ENCODE measurements around the gene RPL36A. TPM values are rescaled to one million over a fixed set of nuclear protein-coding genes. Genes with fewer than 3 reads are reported as not detected.

The RPL36A gene
- total RNA-seq, 2 donors from 2014 or later, result 863 to 2,403 TPM

DNA sequence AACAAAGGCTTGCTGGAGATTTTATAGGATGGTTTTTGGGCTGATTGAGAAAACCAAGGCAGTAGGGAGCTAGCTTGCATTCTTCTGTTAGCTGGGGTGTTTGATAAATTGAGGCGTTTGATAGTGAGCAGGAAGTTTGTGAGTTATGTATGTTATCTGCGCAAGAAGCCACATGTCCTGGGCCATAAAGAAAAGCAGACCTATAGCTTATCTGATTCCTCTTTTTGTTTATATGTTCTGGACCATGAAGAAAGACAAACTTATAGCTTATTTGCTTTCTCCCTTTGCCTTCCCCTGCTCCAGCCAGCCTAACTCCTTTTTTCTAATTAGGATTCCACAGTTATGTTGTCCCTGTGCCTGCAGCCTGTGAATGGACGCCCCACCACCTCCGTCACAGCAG, 26.4 kb downstream of the RPL36A start:
- Histone ChIP-seq H3K9me3 (no peaks in the 10 kb centered on the region), H3K4me1 (replicated peaks) (no peaks in the 10 kb centered on the region), H3K27ac (peak overlapping the region; percentile 82 to 90), H3K36me3 (no peaks in the 10 kb centered on the region), H3K27me3 (replicated peaks; ENCODE audit: insufficient read depth) (no peaks in the 10 kb centered on the region), H3K4me3 (no peak overlapping the region)
- 52% methylated on average over 4 of the region's 4 CpGs for WGBS
- intact Hi-C loops (cut with DNase I), result loop anchor here (5.0 kb wide), 2 partner anchors 135 to 380 kb away; partner anchors contain the start of gene ARMCX1
- no peak for DNase-seq (ENCODE audit: low spot score)
- TF ChIP-seq POLR2AphosphoS5 (IDR thresholded peaks at IDR 0.05) (no peak), POLR2A (IDR thresholded peaks at IDR 0.05) (no peak)
- TF ChIP-seq, protein P1, sequence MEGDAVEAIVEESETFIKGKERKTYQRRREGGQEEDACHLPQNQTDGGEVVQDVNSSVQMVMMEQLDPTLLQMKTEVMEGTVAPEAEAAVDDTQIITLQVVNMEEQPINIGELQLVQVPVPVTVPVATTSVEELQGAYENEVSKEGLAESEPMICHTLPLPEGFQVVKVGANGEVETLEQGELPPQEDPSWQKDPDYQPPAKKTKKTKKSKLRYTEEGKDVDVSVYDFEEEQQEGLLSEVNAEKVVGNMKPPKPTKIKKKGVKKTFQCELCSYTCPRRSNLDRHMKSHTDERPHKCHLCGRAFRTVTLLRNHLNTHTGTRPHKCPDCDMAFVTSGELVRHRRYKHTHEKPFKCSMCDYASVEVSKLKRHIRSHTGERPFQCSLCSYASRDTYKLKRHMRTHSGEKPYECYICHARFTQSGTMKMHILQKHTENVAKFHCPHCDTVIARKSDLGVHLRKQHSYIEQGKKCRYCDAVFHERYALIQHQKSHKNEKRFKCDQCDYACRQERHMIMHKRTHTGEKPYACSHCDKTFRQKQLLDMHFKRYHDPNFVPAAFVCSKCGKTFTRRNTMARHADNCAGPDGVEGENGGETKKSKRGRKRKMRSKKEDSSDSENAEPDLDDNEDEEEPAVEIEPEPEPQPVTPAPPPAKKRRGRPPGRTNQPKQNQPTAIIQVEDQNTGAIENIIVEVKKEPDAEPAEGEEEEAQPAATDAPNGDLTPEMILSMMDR (IDR thresholded peaks at IDR 0.05), result no peak

DNA sequence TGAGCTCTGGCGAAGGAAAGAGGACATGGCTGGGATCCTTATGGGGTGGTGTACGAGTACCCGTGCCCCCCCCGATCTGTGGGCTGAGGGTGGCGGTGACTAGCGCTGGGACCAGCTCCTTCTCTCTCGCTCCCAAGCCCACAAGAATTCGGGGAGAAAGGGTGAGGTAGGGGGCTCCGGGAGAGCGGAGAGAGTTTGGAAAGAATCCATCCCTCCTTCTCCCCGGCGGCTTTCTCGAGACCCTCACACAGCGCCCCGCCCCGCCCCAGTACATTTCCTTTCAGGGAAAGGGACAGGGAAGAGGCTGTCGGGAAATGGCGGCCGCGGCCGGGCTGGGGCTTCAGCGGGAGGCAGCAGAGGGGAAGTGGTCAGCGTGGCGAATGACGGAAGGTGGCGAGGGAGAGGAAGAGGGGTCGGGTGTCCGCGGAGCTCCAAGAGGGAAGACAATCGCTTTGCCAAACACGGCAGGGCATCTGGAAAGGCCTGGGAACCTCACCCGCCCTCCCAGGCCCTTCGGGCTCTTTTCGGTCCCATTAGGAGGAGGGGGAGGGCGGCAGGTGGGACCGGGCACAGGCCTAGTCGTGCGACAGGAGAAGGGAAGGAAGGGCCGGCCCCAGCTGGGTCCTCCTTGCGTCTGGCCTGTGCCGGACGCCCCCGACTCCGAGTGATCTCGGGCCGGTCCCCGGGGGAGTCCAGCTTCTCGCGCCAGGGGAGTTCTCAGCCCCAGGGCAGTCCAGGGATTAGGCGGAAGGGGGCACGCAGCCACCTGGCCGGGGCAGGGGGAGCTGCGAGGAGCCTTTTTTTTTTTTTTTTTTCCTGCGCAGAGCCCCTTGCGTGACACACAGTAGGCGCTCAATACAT, 27.4 kb downstream of the RPL36A start:
- WGBS, result under 1% methylated on average over 49 of the region's 56 CpGs
- intact Hi-C loops (cut with DNase I), result loop anchor here (5.0 kb wide), 2 partner anchors 134 to 379 kb away; partner anchors contain the start of gene ARMCX1
- Histone ChIP-seq H3K9me3 (no peaks in the 10 kb centered on the region), H3K4me3 (peak overlapping the region; percentile 37 to 42), H3K27me3 (replicated peaks; ENCODE audit: insufficient read depth) (no peaks in the 10 kb centered on the region), H3K36me3 (no peaks in the 10 kb centered on the region), H3K4me1 (replicated peaks) (no peaks in the 10 kb centered on the region), H3K27ac (peak overlapping the region; percentile 82 to 90)
- TF ChIP-seq POLR2A (IDR thresholded peaks at IDR 0.05) (no peak), POLR2AphosphoS5 (IDR thresholded peaks at IDR 0.05) (no peak)
- TF ChIP-seq, protein P1 (IDR thresholded peaks at IDR 0.05), result no peak
- DNase-seq (ENCODE audit: low spot score), result peak; percentile 22

DNA sequence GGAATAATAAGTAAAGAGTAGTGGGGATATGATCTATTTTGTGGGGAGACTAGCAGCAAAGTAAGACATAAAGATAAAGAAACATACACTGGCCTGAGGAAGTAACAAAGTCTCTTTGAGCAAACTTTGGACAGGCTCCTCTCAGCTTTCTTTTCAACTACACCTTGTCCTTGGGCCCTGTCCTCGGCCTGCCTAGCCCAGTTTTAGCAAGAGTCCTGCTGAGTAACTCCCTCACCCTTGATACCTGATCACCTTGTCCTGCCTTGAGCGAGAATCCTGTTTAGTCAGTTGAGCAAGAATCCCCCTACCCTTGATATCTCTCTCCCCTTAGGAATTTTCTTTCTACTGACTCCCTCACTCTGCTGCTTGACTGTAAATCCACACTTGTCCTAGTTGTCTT, 28.7 kb downstream of the RPL36A start:
- Histone ChIP-seq H3K27me3 (replicated peaks; ENCODE audit: insufficient read depth) (no peaks in the 10 kb centered on the region), H3K4me1 (replicated peaks) (no peaks in the 10 kb centered on the region), H3K27ac (no peak overlapping the region), H3K9me3 (no peaks in the 10 kb centered on the region), H3K4me3 (no peak overlapping the region), H3K36me3 (no peaks in the 10 kb centered on the region)
- DNase-seq (ENCODE audit: low spot score), result no peak
- intact Hi-C loops (cut with DNase I), result loop anchor here (5.0 kb wide), 2 partner anchors 133 to 378 kb away; partner anchors contain the start of gene ARMCX1
- TF ChIP-seq POLR2AphosphoS5 (IDR thresholded peaks at IDR 0.05) (no peak), POLR2A (IDR thresholded peaks at IDR 0.05) (no peak)
- TF ChIP-seq, protein P1 (IDR thresholded peaks at IDR 0.05), result no peak
- WGBS, result 72% methylated on average over 2 of the region's 2 CpGs

DNA sequence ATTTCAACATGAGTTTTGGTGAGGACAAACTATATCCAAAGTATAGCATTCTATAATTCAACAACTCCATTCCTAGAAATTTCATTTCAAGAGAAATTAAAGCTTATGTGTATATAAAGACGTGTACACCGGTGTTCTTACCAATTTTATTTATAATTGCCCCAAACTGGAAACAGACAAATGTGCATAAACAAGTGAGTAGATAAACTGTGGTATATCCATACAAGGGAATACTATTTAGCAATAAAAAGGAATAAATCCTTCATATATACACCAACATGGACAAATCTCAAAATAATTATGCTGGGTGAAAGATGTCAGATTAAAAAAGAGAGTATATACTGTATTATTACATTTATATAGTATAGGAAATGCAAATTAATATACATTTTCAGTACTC, 37.1 kb downstream of the RPL36A start:
- no peak for TF ChIP-seq POLR2AphosphoS5 (IDR thresholded peaks at IDR 0.05)
- TF ChIP-seq, protein P1 (IDR thresholded peaks at IDR 0.05), result no peak
- TF ChIP-seq POLR2A (IDR thresholded peaks at IDR 0.05), result no peak
- H3K4me1 ChIP-seq (replicated peaks), result no peaks in the 10 kb centered on the region
- intact Hi-C loops (cut with DNase I), result no loop called here
- no peaks in the 10 kb centered on the region for H3K36me3 ChIP-seq
- no peak overlapping the region for H3K4me3 ChIP-seq
- H3K27me3 ChIP-seq (replicated peaks; ENCODE audit: insufficient read depth), result no peaks in the 10 kb centered on the region
- 100% methylated on average over 2 of the region's 2 CpGs for WGBS
- DNase-seq (ENCODE audit: low spot score), result no peak
- H3K27ac ChIP-seq, result no peak overlapping the region
- no peaks in the 10 kb centered on the region for H3K9me3 ChIP-seq
